Endometrial microvascular endothelial cells (primary cell): ENCODE data around the gene OLIG1. TPM values are rescaled to one million over a fixed set of nuclear protein-coding genes. Genes with fewer than 3 reads are reported as not detected.

Experiments
- in situ Hi-C: cut with HindIII; loops from 2 replicates; pipeline ENCODE4 v1.10.0; 2017; ENCODE audit warnings: low sequenced_read_pairs, low pct_unique_long_range_greater_than_20kb; ENCODE audit errors: inconsistent ontology term
- total RNA-seq: library from RNA; depleted of rRNA; stranded (reverse); fragments of >200 nt; gene quantifications from one replicate; pipeline ENCODE4 v1.2.3, GENCODE V29; 2015; ENCODE audit errors: inconsistent ontology term

Gene OLIG1
- total RNA-seq, 1 donor from 2014 or later, result not detected

DNA sequence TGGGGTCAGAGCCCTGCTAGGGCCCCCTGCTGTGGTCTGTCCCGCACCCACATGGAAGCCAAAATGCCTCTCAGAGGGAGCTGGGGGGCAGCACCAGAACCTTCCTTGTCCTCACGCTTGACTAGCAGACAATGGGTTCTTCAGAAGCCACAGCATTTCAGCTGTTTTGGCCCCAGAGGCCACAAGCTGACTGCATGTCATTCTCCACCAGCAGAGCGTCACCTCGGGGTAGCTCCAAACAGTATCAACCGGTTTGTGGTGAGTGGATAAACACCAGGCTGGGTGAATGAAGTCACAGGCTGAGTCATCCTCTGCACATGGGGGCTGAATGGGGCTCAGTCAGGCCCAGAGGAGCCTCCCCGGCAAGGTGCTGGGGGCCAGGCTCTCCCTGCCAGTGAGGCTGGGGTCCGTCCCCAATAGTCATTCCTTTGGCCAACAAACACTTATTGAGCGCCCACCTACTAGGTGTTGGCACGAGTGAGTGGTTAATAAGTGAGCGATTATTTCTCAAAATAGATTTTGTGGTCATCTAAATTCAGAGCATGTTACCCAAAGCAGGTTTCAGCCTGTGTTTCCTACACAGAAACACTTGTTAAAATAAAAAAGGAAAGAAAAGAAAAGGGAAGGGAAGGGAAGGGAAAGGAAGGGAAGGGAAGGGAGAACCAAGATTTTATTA lies 9.1 kb downstream of the OLIG1 start:
- in situ Hi-C loops, result no loop called here

DNA sequence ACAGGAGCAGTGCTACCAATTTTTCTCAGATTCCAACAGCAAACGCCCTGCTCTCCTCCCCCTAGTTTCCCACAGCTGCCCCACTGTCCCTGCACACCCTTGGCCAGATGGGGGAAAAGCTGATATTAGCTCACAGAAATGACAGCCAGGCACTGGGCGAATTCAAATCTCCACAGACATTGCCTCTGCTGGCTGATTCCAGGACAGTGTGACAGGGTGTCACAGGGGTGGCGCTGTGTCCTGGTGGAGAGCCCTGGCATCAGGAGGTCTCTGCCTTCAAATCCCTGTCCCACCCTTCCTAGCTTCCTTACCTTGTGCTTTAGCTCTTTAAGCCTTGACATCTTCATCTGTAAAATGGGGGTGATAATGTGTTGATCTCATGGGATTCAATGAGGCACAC lies 10.4 kb downstream of the OLIG1 start:
- in situ Hi-C loops, result no loop called here

DNA sequence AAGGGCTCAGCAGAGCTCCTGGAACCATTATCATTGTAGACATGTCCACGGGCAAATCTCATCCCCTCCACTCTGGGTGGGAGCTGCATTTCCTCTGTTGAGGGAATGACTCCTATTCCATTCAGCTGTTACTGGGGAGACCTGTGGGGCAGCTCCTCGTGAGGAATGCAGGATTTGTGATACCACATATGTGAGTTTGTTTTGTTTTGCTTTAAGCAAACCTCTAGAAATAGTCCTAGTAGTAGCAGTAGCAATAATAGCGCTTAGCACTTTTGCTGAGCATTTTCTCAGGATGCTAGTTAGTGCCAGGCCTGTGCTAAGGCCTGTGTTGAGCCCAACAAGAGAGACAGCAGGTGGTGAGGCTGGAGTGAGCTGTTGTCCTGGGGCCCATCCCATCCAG lies 10.8 kb downstream of the OLIG1 start:
- in situ Hi-C loops, result no loop called here

DNA sequence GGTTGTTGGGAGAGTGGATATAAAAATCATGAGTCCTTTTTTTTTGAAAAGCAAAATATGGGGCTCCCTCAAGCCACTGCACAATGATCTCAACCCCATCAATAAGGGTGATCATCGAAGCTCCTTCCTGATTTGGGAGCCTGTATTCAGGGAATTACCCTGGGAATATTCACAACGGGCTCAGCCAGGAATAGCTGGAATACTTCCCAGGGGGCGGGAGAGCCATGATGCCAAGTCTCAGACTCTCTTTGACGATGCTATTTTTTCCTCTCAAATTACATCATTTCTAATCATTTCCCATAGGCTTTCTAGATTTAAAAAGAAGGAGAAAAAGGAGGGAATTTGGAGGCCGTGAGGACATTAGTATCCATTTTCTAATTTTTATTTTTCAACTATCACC lies 18.4 kb downstream of the OLIG1 start:
- in situ Hi-C loops, result no loop called here

DNA sequence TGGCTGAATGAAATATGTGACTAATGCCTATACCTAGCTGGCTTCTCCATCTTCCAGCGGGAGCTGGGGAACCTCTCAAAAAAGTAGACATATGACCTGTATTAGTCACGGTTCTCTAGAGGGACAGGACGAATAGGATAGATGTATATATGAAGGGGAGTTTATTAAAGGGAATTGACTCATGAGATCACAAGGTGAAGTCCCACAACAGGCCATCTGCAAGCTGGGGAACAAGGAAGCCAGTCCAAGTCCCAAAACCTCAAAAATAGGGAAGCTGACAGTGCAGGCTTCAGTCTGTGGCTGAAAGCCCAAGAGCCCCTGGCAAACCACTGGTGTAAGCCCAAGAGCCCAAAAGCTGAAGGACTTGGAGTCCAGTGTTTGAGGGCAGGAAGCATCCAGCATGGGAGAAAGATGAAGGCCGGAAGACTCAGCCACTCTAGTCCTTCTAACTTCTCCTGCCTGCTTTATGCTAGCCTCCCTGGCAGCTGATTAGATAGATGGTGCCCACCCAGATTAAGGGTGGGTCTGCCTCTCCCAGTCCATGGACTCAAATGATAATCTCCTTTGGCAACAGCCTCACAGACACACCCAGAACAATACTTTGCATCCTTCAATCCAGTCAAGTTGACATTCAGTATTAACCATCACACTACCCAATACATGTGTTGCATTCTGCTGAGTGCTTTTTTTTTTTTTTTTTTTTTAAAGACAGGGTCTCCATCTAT lies 19.6 kb downstream of the OLIG1 start:
- in situ Hi-C loops, result no loop called here

DNA sequence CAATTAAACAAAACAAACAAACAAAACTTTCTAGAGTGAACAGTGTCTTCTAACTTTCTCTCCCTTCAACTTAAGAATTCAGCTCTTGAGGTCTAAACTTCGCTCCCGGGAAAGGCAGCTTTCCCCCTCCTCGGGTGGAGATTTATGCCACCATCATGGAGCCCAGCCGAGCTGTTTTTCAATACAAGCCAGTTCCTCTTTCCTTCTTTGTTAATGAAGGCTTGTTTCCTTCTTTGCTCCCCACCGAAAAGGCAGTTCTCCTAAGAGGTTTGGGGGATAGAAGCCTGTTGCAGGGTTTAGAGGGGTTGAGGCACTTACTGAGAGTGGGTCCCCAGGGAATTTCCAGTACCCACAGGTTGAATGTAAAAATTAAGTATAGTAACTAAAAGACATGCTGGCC lies 26.5 kb downstream of the OLIG1 start:
- in situ Hi-C loops, result no loop called here

DNA sequence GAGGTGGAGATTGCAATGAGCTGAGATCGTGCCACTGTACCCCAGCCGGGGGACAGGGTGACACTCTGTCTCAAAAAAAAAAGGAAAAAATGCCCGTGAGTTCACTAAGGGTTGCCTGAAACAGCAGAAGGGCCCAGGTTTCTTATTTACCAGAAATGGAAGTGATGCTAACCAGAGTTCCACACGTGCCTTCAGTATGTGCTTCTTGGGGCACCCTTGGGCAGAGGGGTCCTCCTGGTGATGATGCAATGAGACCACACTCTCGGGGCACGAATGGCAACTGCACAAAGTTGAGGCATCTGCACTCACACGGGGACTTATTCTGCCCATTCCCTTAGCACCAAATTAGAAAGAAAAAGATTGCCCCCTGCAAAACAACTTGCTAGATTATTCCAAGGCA lies 29.2 kb downstream of the OLIG1 start:
- in situ Hi-C loops, result no loop called here

DNA sequence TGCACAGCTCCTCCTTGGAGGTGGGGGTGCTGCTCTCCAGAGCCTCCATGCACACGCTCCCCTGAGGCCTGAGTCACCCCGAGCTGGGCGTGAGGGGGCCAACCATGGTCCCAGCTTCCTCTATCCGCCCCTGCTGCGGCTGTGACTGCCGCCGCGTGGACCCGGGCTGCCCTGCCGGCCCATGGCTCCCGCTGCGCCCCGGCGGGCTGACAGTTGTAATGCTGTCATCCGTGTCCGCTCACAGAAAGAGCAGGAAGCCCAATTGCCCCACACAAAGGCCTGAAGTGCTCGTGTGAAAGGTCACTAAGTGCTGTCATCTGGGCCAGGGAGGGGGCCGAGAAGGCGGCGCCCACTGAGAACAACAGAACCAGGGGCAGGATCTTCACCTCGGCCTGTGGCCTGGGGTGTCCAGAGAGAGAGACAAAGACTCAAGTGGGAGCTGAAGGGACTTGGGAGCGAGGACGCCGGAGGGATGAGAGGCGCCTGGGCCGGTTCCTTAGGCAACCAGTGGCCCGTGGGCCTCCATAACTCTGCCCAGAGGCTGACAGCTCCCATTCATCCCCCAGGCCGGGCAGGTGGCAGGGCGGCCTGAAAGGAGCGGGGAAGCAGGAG lies 31.5 kb downstream of the OLIG1 start:
- in situ Hi-C loops, result no loop called here

DNA sequence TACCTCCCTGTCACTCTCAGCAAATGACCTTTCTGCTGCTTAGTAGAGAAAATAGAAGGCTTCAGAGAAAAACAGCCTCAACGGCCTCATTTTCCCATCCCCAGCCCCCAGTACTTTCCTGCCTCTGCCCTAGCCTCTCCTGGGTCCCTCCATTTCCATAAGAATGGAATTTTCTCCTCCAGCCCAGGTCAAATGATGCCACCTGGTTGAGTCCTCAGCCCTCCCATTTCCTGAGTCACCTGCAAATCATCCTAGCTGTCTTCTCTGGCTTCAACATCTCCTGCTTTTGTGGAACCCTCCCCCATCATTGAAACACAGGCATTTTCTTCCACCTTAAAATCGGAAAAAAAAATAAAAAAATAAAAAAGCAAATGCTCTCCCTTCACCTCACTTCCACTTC lies 35.1 kb downstream of the OLIG1 start:
- in situ Hi-C loops, result no loop called here

DNA sequence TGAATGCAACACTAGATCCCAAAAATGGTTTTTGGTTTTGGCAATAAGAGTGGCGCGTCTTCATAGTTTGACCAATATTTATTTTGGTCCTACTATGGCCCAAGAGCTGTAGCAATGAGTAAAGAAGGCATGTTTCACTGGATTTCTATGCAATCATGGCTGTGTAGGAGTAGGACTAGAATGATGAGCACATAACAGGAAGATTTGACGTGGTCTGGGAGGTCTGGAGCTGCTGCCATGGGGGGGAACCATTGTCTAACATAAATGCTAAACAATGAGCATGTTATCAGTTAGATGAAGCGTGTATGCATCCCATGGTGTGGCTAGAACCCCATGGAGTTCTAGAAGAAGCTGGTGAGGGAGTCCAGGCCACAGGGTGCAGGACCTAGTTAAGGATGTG lies 38.3 kb downstream of the OLIG1 start:
- in situ Hi-C loops, result no loop called here

DNA sequence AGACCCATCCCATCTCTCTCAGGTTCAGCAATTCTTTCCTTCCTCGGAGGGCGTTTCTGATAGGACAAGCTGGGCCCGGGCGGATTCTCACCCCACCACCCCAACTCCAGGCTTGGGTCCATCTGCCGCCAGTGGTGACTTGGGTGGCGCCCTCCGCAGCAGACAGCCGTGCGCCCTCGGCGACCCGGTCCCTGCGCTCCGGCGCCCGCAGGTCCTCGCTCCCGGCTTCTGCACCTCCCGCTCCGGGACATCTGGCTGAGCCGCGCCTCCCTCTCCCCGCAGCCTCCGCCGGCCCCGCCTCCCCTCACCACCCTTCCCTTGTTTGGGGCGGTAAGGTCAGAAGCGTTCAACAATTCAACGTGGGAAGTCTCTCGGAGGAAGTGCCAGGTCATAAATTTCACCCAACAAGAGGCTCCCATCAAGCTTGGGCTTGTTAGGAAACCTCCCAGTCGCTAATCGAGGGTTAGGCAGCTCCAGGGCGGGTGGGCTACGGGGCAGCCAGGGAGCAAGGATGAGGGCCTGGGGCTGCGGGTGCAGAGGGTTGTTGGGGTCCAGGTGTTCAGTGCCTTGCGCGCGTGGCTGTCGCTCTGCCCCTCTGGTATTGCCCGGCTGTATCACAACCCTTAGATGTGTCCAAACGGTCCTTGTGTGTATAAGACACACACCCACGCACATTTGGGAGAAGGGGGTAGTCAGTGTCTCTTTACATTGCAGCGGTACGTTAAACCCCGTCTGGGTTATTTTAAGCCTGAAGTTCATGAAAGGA lies 39.8 kb downstream of the OLIG1 start:
- in situ Hi-C loops, result no loop called here

DNA sequence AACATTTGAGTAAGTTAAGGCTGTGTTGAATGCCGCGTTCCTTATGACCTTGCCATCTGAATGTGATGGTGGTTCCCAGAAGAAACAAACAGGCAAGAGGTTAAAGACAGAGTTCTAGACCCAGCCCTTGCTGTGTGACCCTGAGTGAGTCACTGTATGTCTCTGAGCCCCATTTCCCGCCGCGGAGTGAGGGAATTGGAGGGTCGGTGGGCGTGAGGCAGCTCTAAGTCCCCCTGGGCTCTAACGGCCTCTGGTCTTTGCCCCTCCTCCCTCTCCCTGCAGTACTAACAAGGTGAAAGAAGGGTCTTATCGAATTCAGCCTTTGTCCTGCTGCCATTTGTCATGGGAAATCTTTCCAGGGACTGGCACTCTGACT lies 40.4 kb downstream of the OLIG1 start:
- in situ Hi-C loops, result no loop called here

DNA sequence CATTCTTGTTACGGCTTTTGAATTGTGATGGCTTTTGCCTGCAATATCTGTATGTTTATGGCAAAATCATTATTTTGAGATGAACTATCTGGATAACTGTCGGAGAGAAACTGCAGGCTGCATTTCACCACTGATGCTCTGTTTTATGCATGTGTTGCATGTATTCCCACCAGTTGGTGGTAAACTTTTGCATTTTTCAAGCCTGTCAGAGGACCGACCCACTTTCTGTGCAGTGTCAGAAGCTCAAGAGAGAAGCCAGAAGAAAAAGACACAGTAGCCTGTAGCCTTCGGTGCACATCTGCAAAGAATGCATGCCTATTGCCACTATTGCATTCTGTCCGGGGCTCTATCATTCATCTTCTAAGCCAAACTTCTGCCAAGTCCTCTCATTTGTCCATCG lies 41.6 kb downstream of the OLIG1 start:
- in situ Hi-C loops, result no loop called here

DNA sequence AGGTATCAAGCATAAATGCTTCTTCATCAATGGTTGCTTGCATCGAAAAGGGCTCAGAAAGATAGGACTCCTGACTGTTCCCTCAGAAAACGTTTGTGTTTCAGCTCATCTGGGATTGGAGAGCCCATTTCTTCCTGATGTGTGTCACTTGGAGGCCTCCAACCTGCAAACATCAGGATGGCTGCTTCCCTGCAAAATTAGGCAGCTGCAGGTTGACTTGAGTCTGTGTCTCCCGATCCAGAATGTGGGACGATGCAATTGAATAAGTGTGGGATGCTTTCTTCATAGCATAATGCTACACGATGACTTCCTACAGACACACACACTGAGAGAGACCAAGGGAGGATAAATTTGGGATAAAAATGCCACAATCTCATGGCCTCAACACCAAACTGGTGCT lies 42.2 kb downstream of the OLIG1 start:
- in situ Hi-C loops, result no loop called here

DNA sequence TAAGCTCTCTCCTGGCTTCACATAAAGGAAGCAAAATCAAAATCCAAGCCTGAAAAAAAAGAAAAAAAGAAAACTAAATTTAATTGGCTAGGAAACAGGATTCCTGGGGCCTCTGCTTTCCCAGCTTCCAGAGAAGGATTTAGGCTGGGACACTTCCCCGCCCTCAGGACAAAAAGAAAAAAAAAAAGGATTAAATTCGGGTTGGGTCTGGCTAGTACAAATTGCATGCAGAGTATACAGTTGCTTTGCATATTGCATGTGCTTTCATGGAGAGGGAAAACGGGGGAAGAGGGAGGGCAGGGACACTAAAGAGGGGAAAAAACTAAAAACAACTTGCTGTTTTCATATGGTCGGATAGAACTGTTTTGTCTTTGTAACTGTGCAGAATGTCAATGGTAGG lies 42.7 kb downstream of the OLIG1 start:
- in situ Hi-C loops, result no loop called here

DNA sequence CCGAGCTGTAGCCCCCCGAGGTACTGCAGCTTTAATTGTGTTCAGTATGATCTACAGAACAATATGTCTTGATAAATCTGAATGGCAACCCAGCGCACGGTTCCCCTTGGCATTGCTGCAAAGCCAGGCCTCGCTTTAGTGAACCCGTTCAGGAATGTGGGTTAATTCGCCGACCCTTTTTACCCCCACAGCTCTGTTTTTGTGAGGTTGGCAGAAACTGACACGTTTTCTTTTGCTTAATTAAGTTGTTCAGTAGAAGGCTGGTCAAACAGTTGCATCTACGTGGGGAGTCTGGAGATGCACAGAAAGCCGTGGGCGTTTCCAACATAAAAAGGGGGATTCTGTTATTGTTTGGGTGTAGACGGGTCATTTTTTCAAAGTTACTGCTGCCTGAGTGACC lies 43.2 kb downstream of the OLIG1 start:
- in situ Hi-C loops, result no loop called here

DNA sequence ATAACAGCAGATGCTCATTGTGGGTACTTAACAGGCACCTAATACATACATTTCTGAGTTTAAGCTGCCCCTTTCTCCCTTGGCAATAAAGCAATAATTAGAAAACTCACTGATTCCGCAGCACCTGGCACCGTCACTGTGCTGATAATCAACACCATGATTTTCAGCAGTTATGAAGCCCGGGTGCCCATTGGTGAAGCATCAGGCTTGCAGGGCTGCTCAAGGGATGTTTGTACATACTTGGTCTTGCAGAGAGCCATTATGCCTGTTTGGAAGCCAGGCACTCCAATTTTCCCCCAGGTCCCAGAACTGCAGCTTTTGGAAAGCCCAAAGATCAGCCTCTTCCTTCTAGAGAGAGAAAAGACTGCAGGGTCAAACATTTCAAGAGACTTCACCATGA lies 44.3 kb downstream of the OLIG1 start:
- in situ Hi-C loops, result no loop called here

DNA sequence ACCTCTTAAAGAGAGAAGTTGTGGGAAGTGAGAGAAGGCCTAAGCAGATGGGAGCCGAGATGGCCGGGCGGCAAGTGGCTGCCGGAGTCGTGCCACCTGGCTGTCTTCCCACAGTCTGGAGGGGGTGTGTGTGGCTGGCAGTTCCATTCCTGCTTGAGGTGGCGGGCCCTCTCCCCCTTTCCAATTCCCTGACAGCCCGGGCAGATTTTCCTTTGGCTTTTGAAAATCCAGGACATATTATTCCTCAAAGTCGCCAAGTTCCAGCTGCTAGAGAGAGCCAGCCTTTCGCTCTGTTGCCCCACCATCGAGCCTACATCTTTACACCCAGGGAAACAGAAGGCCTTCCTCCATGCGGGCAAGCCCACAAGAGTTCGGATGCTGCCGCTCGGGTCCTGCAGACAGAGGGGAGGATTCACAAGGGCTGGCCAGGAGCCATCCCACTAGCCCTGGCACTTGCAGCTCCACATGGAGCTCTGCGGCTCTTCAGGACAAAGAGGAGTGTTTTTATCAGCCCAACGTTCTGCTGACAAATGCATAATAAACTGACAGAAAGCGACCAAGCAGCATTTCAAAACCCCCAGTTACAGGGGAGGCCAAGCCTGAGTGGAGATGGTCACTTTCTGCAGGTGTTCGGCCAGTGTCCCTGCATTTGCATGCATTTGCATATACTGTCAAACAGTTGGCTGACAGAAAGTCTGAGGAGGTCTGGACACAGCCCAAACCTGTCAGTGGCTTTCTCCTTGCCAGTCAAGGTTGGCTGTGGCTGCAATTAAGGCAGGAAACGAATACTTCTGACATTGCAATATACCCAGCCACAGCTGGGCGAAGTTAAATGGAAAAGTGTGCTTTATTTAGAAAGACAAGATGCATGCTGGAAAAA lies 45.9 kb downstream of the OLIG1 start:
- in situ Hi-C loops, result no loop called here

DNA sequence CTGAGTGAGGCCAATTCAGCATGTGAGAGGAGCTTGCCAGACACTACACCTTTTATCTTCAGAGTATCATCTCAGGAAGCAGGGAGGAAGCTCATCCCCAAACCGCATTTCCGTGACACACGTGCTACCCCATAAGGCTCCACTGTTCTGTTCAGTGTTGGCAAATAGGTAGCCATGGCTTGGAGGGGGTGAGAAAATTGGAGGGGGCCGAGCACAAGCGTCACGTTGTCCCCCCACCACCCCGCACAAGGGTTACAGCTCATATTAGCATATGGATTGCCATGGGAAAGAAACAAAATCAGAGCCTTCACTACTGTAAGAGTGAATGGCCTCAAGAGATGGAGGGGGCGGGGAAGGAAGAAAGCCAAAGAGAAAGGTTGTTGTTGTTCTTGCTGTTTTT lies 46.7 kb downstream of the OLIG1 start:
- in situ Hi-C loops, result no loop called here
